ENCODE results near the gene SVOP. TPM values are rescaled to one million over a fixed set of nuclear protein-coding genes. Genes with fewer than 3 reads are reported as not detected.

SVOP gene
- total and polyA plus RNA-seq, 2 of the 4 experiments (the other 2 are of a cell fraction) = not detected

- H3K4ac ChIP-seq (ENCODE audit: low read depth, low read length) = no peak overlapping the region
- H3K56ac ChIP-seq (ENCODE audit: extremely low read depth, insufficient read depth, low read length) = no peak overlapping the region
- in situ Hi-C loops (cut with MboI; ENCODE audit: low sequenced_read_pairs) (no loop called here), intact Hi-C loops (cut with micrococcal nuclease) (no loop called here), dilution Hi-C loops (cut with HindIII; ENCODE audit: low sequenced_read_pairs, unreplicated experiment) (no loop called here)
- ATAC-seq (ENCODE audit: low read depth) (no peak), DNase-seq (no peak)
- H2AFZ ChIP-seq (replicated peaks; ENCODE audit: low read length, poor library complexity) = no peak overlapping the region
- H3K23ac ChIP-seq (ENCODE audit: low read depth, low read length) = no peak overlapping the region
- no peak overlapping the region for H2AK9ac ChIP-seq (replicated peaks; ENCODE audit: low read depth, low read length, poor library complexity)
- no peak overlapping the region for H3K4me3 ChIP-seq (ENCODE audit: insufficient read depth, low read depth, low read length)
- no peak for TF ChIP-seq CHD1 (IDR thresholded peaks at IDR 0.05; ENCODE audit: low read depth, low read length)
- TF ChIP-seq, protein P1, sequence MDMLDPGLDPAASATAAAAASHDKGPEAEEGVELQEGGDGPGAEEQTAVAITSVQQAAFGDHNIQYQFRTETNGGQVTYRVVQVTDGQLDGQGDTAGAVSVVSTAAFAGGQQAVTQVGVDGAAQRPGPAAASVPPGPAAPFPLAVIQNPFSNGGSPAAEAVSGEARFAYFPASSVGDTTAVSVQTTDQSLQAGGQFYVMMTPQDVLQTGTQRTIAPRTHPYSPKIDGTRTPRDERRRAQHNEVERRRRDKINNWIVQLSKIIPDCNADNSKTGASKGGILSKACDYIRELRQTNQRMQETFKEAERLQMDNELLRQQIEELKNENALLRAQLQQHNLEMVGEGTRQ (IDR thresholded peaks at IDR 0.05; ENCODE audit: low read depth, low read length) = no peak
- no peak for TF ChIP-seq POLR2A (IDR thresholded peaks at IDR 0.05; ENCODE audit: low read depth, low read length)
- TF ChIP-seq, protein P2, sequence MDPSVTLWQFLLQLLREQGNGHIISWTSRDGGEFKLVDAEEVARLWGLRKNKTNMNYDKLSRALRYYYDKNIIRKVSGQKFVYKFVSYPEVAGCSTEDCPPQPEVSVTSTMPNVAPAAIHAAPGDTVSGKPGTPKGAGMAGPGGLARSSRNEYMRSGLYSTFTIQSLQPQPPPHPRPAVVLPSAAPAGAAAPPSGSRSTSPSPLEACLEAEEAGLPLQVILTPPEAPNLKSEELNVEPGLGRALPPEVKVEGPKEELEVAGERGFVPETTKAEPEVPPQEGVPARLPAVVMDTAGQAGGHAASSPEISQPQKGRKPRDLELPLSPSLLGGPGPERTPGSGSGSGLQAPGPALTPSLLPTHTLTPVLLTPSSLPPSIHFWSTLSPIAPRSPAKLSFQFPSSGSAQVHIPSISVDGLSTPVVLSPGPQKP (IDR thresholded peaks at IDR 0.05; ENCODE audit: borderline replicate concordance, low read depth, low read length) = no peak
- TF ChIP-seq FOS (IDR thresholded peaks at IDR 0.05; ENCODE audit: low read depth, low read length) = no peak
- TF ChIP-seq CEBPB (IDR thresholded peaks at IDR 0.05; ENCODE audit: low read depth, low read length) = no peak
- TF ChIP-seq NFE2L2 (IDR thresholded peaks at IDR 0.05; ENCODE audit: low read depth, low read length) = no peak
- no peak for TF ChIP-seq MAFK (IDR thresholded peaks at IDR 0.05; ENCODE audit: low read depth, low read length)
- TF ChIP-seq RAD21 (IDR thresholded peaks at IDR 0.05; ENCODE audit: low read length) = no peak
- H3K18ac ChIP-seq (ENCODE audit: low read depth, low read length) = no peak overlapping the region
- H3K9me3 ChIP-seq (ENCODE audit: control insufficient read depth, insufficient read depth, low read length) = no peaks in the 10 kb centered on the region
- no peak overlapping the region for H2BK120ac ChIP-seq (ENCODE audit: low read depth, low read length)
- H3K27me3 ChIP-seq (ENCODE audit: control insufficient read depth, insufficient read depth, low read length) = 0 out of 2 replicates have a peak, but pooled peaks cover 3% of the 10 kb centered on the region
- BruUV-seq (replicated peaks) = no TSS peak
- no peak overlapping the region for H2BK5ac ChIP-seq (ENCODE audit: low read depth, low read length, poor library complexity, severe bottlenecking)
- H3K4me1 ChIP-seq (ENCODE audit: control insufficient read depth, insufficient read depth, low read length) = no peaks in the 10 kb centered on the region
- no peaks in the 10 kb centered on the region for H3K36me3 ChIP-seq (ENCODE audit: control insufficient read depth, insufficient read depth, low read length)
- no peak overlapping the region for H2BK15ac ChIP-seq (ENCODE audit: low read depth, low read length)
- ChIA-PET CTCF (no interaction called here), POLR2A (ENCODE audit: unreplicated experiment) (no interaction called here)
- no peak overlapping the region for H4K91ac ChIP-seq (ENCODE audit: insufficient read depth, low read depth, low read length)
- no peaks in the 10 kb centered on the region for H4K20me1 ChIP-seq (ENCODE audit: insufficient read depth, low read length)
- no peak overlapping the region for H3K9ac ChIP-seq (ENCODE audit: low read depth, low read length)
- no peak overlapping the region for H4K5ac ChIP-seq (ENCODE audit: low read depth, low read length)
- H3K4me2 ChIP-seq (ENCODE audit: low read depth, low read length) = no peak overlapping the region
- H2BK20ac ChIP-seq (ENCODE audit: low read depth, low read length) = no peak overlapping the region
- H3K27ac ChIP-seq (ENCODE audit: insufficient read depth, low read length) = no peak overlapping the region
- H3K79me1 ChIP-seq (ENCODE audit: low read depth in 1 of 2, low read length in 2 of 2) = no peaks in the 10 kb centered on the region
- H3K9me1 ChIP-seq (ENCODE audit: insufficient read depth, low read length) = no peaks in the 10 kb centered on the region
- 29% methylated on average over 1 of the region's 3 CpGs; no CpG with 5 or more reads in 1 of the 2 experiments for WGBS, 2 experiments (ENCODE audit: extremely low coverage in 2 of 2, insufficient read length in 1 of 2)
- H2AK5ac ChIP-seq (ENCODE audit: low read depth, low read length) = no peak overlapping the region
- H4K8ac ChIP-seq (ENCODE audit: low read depth in 2 of 2, low read length in 2 of 2) = no peak overlapping the region
- H3K14ac ChIP-seq (replicated peaks; ENCODE audit: low read depth, low read length) = no peak overlapping the region
These were observed 16.9 kb downstream of the SVOP start for GRCh38 chr12:109004017-109004416.
